GM19328 (cell line): ENCODE results near the gene PCDHGA1.
"Not testable (repeated sequence)": the region's sequence is repeated elsewhere in the genome, so short reads cannot be mapped to it uniquely, and the experiment has no call there.

ENCODE experiments used
- ATAC-seq: cut with Tn5 transposase; IDR thresholded peaks from one replicate; pipeline ENCODE4 v1.9.1; 2021; ENCODE audit warnings: mild to moderate bottlenecking, moderate library complexity; ENCODE audit not compliant: unreplicated experiment

The PCDHGA1 gene

DNA sequence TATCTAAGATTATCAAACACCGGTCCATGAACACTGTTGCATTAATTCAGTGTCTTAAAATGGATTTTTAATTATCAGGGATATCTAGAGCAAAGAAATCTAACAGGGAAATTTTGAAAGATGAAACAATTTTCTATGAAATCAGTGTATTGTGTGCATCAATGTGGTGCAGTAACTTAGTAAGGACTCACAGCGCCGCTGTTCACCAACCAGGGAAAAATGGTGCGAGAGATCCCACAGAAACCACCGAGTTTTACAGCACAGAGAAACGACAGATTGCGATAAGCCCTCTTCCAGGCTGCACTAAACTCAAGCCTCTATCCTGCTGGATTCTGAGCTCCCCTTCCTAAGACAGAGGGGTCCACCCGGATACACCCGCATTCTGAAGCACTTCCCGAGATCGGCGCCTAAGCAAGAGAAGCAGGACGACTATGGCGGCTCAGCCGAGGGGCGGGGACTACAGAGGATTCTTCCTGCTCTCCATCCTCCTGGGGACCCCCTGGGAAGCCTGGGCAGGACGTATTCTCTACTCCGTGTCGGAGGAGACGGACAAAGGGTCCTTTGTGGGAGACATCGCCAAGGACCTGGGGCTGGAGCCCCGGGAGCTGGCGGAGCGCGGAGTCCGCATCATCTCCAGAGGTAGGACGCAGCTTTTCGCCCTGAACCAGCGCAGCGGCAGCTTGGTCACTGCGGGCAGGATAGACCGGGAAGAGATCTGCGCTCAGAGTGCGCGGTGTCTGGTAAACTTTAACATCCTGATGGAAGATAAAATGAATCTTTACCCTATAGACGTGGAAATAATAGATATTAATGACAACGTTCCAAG, 52.4 kb downstream of the PCDHGA1 start, which contains the start of gene PCDHGA7:
Gene PCDHGA7, plus strand, starts transcription at position 274 of the 826 bp plus-strand sequence. Its CDS starts 158 bp downstream, at position 432.
- no peak for ATAC-seq

DNA sequence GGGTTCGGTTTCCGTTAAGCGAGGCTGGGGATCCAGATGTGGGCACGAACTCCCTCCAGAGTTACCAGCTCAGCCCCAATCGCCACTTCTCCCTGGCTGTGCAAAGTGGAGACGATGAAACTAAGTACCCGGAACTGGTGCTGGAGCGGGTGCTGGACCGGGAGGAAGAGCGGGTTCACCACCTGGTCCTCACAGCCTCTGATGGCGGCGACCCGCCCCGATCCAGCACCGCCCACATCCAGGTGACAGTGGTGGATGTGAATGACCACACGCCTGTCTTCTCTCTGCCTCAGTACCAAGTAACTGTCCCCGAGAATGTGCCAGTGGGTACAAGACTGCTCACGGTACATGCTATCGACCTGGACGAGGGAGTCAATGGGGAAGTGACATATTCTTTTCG, 53.0 kb downstream of the PCDHGA1 start:
- no peak for ATAC-seq

DNA sequence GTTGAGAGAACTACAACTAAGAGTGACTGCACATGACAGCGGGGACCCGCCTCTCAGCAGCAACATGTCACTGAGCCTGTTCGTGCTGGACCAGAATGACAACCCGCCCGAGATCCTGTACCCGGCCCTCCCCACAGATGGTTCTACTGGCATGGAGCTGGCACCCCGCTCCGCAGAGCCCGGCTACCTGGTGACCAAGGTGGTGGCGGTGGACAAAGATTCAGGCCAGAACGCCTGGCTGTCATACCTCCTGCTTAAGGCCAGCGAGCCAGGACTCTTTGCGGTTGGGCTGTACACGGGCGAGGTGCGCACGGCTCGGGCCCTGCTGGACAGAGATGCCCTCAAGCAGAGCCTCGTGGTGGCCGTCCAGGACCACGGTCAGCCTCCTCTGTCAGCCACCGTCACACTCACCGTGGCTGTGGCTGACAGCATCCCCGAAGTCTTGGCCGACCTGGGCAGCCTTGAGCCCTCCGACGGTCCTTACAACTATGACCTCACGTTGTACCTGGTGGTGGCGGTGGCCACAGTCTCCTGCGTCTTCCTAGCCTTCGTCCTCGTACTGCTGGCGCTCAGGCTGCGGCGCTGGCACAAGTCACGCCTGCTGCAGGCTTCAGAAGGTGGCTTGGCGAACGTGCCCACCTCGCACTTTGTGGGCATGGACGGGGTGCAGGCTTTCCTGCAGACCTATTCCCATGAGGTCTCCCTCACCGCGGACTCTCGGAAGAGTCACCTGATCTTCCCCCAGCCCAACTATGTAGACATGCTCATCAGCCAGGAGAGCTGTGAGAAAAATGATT, 54.4 kb downstream of the PCDHGA1 start:
- ATAC-seq = no peak

DNA sequence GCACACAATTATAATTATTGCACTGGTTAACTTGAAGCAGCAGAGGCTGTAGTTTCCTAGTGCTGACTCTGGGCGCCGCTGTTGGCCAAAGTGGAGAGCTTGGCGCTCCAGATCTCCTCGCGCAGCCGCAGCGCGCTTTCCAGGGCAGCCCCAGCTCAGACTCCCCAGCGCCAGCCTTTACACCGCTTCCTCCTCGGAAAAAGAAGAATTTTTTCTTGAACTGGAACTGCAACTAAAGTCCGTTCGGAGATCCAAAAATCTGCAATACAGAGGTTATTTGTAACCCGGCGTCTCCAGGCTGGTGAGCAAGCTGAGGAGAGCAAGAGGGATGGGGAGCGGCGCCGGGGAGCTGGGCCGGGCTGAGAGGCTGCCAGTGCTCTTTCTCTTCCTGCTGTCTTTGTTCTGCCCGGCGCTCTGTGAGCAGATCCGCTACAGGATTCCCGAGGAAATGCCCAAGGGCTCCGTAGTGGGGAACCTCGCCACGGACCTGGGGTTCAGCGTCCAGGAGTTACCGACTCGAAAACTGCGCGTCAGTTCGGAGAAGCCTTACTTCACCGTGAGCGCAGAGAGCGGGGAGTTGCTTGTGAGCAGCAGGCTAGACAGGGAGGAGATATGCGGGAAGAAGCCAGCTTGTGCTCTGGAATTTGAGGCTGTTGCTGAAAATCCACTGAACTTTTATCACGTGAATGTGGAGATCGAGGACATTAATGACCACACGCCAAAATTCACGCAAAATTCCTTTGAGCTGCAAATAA, 57.4 kb downstream of the PCDHGA1 start, which contains the start of gene PCDHGB4:
Gene PCDHGB4, plus strand, starts transcription at position 142 of the 755 bp plus-strand sequence. Its CDS starts 187 bp downstream, at position 329.
- not testable (repeated sequence) for ATAC-seq

GRCh38 chr5:141388661-141389060, 58.3 kb downstream of the PCDHGA1 start:
- no peak for ATAC-seq

DNA sequence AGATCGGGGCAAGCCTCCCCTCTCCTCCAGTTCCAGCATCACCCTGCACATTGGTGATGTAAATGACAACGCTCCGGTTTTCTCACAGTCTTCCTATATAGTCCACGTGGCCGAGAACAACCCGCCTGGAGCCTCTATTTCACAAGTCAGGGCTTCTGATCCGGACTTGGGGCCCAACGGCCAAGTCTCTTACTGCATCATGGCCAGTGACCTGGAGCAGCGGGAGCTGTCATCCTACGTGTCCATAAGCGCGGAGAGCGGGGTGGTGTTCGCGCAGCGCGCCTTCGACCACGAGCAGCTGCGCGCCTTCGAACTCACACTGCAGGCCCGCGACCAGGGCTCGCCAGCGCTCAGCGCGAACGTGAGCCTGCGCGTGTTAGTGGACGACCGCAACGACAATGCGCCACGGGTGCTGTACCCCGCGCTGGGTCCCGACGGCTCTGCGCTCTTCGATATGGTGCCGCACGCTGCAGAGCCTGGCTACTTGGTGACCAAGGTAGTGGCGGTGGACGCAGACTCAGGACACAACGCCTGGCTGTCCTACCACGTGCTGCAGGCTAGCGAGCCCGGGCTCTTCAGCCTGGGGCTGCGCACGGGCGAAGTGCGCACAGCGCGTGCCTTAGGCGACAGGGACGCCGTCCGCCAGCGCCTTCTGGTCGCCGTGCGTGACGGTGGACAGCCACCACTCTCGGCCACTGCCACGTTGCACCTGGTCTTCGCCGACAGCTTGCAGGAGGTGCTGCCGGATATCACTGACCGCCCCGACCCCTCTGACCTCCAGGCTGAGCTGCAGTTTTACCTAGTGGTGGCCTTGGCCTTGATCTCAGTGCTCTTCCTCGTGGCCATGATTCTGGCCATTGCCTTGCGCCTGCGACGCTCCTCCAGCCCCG, 59.1 kb downstream of the PCDHGA1 start:
- no peak for ATAC-seq

DNA sequence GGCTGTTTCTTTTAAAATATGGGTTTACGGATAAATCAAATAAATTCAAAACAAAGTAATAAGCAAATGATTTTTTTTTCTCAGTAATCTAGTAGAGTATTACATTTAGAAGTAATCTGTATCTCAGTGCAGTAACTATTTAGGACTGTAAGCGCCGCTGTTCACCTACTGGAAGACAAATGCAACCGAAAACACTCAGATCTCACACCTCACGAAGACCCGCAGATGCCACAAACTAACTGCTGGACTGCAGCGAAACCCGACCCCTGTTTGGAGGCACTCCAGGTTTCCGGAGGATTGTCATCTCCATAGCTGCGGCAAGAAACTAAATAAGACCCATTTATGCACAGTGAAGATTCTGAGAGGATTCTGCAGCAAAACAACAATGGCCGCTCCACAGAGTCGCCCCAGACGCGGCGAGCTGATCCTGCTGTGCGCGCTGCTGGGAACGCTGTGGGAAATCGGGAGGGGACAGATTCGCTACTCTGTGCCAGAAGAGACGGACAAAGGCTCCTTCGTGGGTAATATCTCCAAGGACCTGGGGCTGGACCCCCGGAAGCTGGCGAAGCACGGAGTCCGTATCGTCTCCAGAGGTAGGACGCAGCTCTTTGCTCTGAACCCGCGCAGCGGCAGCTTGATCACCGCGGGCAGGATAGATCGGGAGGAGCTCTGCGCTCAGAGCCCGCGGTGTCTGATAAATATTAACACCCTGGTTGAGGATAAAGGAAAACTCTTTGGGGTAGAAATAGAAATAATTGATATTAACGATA, 62.3 kb downstream of the PCDHGA1 start, which contains the start of gene PCDHGA8:
Gene PCDHGA8, plus strand, starts transcription at position 205 of the 770 bp plus-strand sequence. Its CDS starts 181 bp downstream, at position 386.
- ATAC-seq = no peak

- ATAC-seq = no peak
These were observed 63.0 kb downstream of the PCDHGA1 start for GRCh38 chr5:141393267-141393666.

DNA sequence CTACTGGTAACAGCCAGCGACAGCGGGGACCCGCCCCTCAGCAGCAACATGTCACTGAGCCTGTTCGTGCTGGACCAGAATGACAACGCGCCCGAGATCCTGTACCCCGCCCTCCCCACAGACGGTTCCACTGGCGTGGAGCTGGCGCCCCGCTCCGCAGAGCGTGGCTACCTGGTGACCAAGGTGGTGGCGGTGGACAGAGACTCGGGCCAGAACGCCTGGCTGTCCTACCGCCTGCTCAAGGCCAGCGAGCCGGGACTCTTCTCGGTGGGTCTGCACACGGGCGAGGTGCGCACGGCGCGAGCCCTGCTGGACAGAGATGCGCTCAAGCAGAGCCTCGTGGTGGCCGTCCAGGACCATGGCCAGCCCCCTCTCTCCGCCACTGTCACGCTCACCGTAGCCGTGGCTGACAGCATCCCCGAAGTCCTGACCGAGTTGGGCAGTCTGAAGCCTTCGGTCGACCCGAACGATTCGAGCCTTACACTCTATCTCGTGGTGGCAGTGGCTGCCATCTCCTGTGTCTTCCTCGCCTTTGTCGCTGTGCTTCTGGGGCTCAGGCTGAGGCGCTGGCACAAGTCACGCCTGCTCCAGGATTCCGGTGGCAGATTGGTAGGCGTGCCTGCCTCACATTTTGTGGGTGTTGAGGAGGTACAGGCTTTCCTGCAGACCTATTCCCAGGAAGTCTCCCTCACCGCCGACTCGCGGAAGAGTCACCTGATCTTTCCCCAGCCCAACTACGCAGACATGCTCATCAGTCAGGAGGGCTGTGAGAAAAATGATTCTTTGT, 64.3 kb downstream of the PCDHGA1 start:
- not testable (repeated sequence) for ATAC-seq

DNA sequence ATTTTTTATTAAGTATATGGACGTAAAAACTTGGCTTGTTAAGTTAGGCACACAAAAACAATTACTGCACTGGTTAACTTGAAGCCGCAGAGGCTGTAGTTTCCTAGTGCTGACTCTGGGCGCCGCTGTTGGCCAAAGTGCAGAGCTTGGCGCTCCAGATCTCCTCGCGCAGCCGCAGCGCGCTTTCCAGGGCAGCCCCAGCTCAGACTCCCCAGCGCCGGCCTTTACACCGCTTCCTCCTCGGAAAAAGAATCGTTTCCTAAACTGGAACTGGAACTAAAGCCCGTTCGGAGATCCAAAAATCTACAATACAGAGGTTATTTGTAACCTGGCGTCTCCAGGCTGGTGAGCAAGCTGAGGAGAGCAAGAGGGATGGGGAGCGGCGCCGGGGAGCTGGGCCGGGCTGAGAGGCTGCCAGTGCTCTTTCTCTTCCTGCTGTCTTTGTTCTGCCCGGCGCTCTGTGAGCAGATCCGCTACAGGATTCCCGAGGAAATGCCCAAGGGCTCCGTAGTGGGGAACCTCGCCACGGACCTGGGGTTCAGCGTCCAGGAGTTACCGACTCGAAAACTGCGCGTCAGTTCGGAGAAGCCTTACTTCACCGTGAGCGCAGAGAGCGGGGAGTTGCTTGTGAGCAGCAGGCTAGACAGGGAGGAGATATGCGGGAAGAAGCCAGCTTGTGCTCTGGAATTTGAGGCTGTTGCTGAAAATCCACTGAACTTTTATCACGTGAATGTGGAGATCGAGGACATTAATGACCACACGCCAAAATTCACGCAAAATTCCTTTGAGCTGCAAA, 67.6 kb downstream of the PCDHGA1 start, which contains the start of gene PCDHGB5:
Gene PCDHGB5, plus strand, starts transcription at position 192 of the 796 bp plus-strand sequence. Its CDS starts 181 bp downstream, at position 373.
- ATAC-seq = peak; percentile 93

DNA sequence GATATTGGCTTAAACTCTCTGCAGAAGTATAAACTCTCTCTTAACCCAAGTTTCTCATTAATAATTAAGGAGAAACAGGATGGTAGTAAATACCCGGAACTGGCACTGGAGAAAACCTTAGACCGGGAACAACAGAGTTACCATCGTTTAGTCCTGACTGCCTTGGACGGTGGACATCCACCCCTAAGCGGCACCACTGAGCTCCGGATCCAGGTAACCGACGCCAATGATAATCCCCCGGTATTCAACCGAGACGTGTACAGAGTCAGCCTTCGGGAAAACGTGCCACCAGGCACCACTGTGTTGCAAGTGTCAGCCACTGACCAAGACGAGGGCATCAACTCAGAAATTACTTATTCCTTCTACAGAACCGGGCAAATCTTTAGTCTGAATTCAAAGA, 68.3 kb downstream of the PCDHGA1 start:
- ATAC-seq = no peak

- no peak for ATAC-seq
These were observed 69.4 kb downstream of the PCDHGA1 start for GRCh38 chr5:141399555-141400258.

DNA sequence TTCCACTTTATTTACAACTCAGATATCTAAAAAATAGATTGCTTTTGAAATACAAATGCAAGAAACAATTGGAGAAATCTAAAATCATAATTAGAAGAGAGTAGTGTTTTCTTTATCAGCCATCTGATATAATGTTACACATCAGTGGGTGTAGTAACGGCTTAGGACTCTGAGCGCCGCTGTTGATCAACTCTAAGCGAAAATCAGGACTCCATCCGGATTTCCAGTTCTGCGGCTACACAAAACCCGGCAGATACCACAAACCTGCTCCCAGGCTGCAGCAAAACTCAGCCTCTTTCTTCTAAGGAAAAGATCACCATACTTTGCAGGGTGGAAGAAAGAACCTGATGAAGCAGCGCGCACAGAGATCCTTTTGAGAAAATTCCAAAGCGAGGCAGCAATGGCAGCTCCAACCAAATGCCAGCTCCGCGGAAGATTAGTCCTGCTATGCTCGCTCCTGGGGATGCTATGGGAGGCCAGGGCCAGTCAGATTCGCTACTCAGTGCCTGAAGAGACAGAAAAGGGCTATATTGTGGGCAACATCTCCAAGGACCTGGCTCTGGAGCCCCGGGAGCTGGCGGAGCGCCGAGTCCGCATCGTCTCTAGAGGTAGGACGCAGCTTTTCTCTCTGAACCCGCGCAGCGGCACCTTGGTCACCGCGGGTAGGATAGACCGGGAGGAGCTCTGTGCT, 72.4 kb downstream of the PCDHGA1 start, which contains the start of gene PCDHGA9:
Gene PCDHGA9, plus strand, starts transcription at position 226 of the 691 bp plus-strand sequence. Its CDS starts 175 bp downstream, at position 401.
- no peak for ATAC-seq

- no peak for ATAC-seq
These were observed 73.1 kb downstream of the PCDHGA1 start for GRCh38 chr5:141403387-141403786.

DNA sequence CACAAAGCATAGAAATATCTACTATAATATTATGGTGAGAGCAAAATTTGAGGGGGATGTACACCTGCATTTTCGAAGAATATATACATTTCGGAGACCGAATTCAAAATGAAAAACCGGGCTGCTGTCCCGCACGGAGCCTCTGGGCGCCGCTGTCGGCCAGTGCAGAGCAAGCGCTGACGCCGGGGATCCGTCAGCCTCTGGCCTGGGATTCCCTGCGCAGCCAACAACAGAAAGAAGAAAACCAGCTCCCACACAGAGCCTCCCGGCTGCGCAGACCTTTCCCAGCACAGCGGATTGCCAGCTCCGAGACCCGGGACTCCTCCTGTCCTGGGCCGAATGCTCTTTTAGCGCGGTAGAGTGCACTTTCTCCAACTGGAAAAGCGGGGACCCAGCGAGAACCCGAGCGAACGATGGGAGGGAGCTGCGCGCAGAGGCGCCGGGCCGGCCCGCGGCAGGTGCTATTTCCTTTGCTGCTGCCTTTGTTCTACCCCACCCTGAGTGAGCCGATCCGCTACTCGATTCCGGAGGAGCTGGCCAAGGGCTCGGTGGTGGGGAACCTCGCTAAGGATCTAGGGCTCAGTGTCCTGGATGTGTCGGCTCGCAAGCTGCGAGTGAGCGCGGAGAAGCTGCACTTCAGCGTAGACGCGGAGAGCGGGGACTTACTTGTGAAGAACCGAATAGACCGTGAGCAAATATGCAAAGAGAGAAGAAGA, 77.6 kb downstream of the PCDHGA1 start, which contains the start of gene PCDHGB6:
Gene PCDHGB6, plus strand, starts transcription at position 232 of the 716 bp plus-strand sequence. Its CDS starts 182 bp downstream, at position 414.
- ATAC-seq = peak; percentile 76
